Endothelial cell of umbilical vein (primary cell): ENCODE data around the gene TRIM17. TPM values are rescaled to one million over a fixed set of nuclear protein-coding genes. Genes with fewer than 3 reads are reported as not detected.

Source experiments
- BruUV-seq: library from RNA; stranded (reverse); fragments of 400-500 nt; replicated peaks from 2 replicates; lab custom pipeline; 2021; lab: Mats Ljungman, UMichigan
- CTCF ChIA-PET: fragments of 300-600, 350-600 bp; sonication (Branson Sonifier 250); formaldehyde crosslinking; loops from one replicate; lab custom pipeline; 2021; ENCODE audit warnings: antibody characterized with exemption, inconsistent platforms; lab: Charles Lee
- POLR2A ChIA-PET: fragments of 300-600, 350-600 bp; sonication (Branson Sonifier 250); formaldehyde crosslinking; loops from one replicate; lab custom pipeline; 2021; ENCODE audit warnings: antibody characterized with exemption, inconsistent platforms; lab: Charles Lee
- DNase-seq: peaks from one replicate; pipeline ENCODE4 v3.0.0-alpha.2; 2011; ENCODE audit warnings: low read depth, low spot score
- FAIRE-seq: peaks from 2 replicates; lab custom pipeline; 2011; peaks lifted over from hg19 to GRCh38; lab: Jason Lieb, UNC
- H2AFZ ChIP-seq: 2 replicates; pipeline ENCODE4 v1.6.0; 2012; ENCODE audit warnings: low read depth, low read length, control low read depth, inconsistent platforms
- H3K27ac ChIP-seq: 2 replicates; pipeline ENCODE4 v1.5.1; 2011; ENCODE audit warnings: low read depth, mild to moderate bottlenecking, control low read depth, low read length, moderate library complexity; ENCODE audit not compliant: insufficient read depth
- H3K27me3 ChIP-seq, 2 experiments: 2 replicates each; pipeline versions ENCODE4 v1.6.0 to v1.6.1; 2011; ENCODE audit warnings: low read length in 2 of 2, mixed read lengths in 1 of 2; ENCODE audit not compliant: control insufficient read depth in 2 of 2, insufficient read depth in 2 of 2
- H3K36me3 ChIP-seq, 2 experiments: 2 replicates in 1 of 2; 3 replicates in 1 of 2; pipeline ENCODE4 v1.5.1; 2011; ENCODE audit warnings: low read length in 2 of 2, mild to moderate bottlenecking in 1 of 2, moderate library complexity in 1 of 2; ENCODE audit not compliant: control insufficient read depth in 2 of 2, insufficient read depth in 2 of 2; ENCODE audit errors: extremely low read depth in 1 of 2
- H3K4me1 ChIP-seq: 3 replicates; pipeline ENCODE4 v1.5.1; 2011; ENCODE audit warnings: mild to moderate bottlenecking, low read length; ENCODE audit not compliant: control insufficient read depth, insufficient read depth; ENCODE audit errors: extremely low read depth
- H3K4me2 ChIP-seq: 2 replicates; pipeline ENCODE4 v1.6.1; 2011; ENCODE audit warnings: low read length, control low read depth, mixed read lengths; ENCODE audit not compliant: insufficient read depth
- H3K4me3 ChIP-seq, 3 experiments: fragments of 200-600 bp in 1 of 3; sonication (generic), shearing (Covaris generic) in 1 of 3; replicated peaks in 1 of 3; 2 replicates each; pipeline ENCODE4 v1.5.1; 2011 to 2016; ENCODE audit warnings: control low read depth in 3 of 3, low read length in 3 of 3, mild to moderate bottlenecking in 2 of 3, inconsistent platforms in 1 of 3, low read depth in 1 of 3, moderate library complexity in 1 of 3; ENCODE audit not compliant: insufficient read depth in 1 of 3
- H3K79me2 ChIP-seq: 2 replicates; pipeline ENCODE4 v1.6.0; 2012; ENCODE audit warnings: low read length, inconsistent platforms; ENCODE audit not compliant: control insufficient read depth, insufficient read depth
- H3K9ac ChIP-seq: replicated peaks from 2 replicates; pipeline ENCODE3; 2011; ENCODE audit warnings: low read length, control low read depth; ENCODE audit not compliant: insufficient read depth; ENCODE audit errors: extremely low read depth
- H3K9me1 ChIP-seq: replicated peaks from 3 replicates; pipeline ENCODE4 v1.6.0; 2011; ENCODE audit warnings: mild to moderate bottlenecking, low read length; ENCODE audit not compliant: control insufficient read depth, insufficient read depth; ENCODE audit errors: extremely low read depth
- H3K9me3 ChIP-seq: replicated peaks from 2 replicates; pipeline ENCODE4 v1.5.1; 2012; ENCODE audit warnings: low read length, inconsistent platforms; ENCODE audit not compliant: control insufficient read depth, insufficient read depth
- H4K20me1 ChIP-seq: replicated peaks from 2 replicates; pipeline ENCODE3; 2011; ENCODE audit warnings: mild to moderate bottlenecking, low read length; ENCODE audit not compliant: control insufficient read depth, insufficient read depth; ENCODE audit errors: extremely low read depth
- EZH2 ChIP-seq: IDR thresholded peaks from 2 replicates; pipeline ENCODE4 v1.6.1; 2012; ENCODE audit warnings: borderline replicate concordance, low read depth, mild to moderate bottlenecking, moderate library complexity, low read length, inconsistent platforms; ENCODE audit not compliant: severe bottlenecking
- FOS ChIP-seq: IDR thresholded peaks from 2 replicates; pipeline ENCODE4 v1.6.1; 2011; ENCODE audit warnings: mild to moderate bottlenecking, low read length, moderate library complexity, borderline replicate concordance; ENCODE audit not compliant: insufficient read depth
- GATA2 ChIP-seq: IDR thresholded peaks from 2 replicates; pipeline ENCODE4 v1.7.0; 2011; ENCODE audit warnings: low read depth, mild to moderate bottlenecking, moderate library complexity, mixed read lengths, low read length; ENCODE audit not compliant: insufficient read length, insufficient read depth
- JUN ChIP-seq: IDR thresholded peaks from 2 replicates; pipeline ENCODE4 v1.6.1; 2011; ENCODE audit warnings: borderline replicate concordance, low read depth; ENCODE audit not compliant: insufficient read length, insufficient read depth
- MAX ChIP-seq: IDR thresholded peaks from 2 replicates; pipeline ENCODE4 v1.6.1; 2011; ENCODE audit not compliant: insufficient read depth, insufficient read length
- MYC ChIP-seq: IDR thresholded peaks from one replicate; pipeline ENCODE4 v1.6.1; 2011; ENCODE audit warnings: mild to moderate bottlenecking, low read depth, low read length
- POLR2A ChIP-seq: IDR thresholded peaks from 2 replicates; pipeline ENCODE4 v1.6.1; 2012; ENCODE audit warnings: low read depth, mild to moderate bottlenecking, control low read depth, low read length
- POLR2AphosphoS5 ChIP-seq: IDR thresholded peaks from 2 replicates; pipeline ENCODE4 v1.6.1; 2012; ENCODE audit warnings: low read depth, mild to moderate bottlenecking, control low read depth, low read length, moderate library complexity; ENCODE audit not compliant: insufficient read depth
- dilution Hi-C: fragments of 300-500 bp; cut with MboI; formaldehyde crosslinking; loops from one replicate; pipeline ENCODE4 v1.15.0; 2019; ENCODE audit warnings: low sequenced_read_pairs; ENCODE audit not compliant: extremely low pct_ligation_motif_present
- intact Hi-C: fragments of 100-400 bp; cut with micrococcal nuclease; formaldehyde crosslinking; loops from one replicate; pipeline ENCODE4 v1.10.0; 2022
- polyA plus RNA-seq, 4 experiments: library from polyadenylated mRNA; depleted of rRNA in 3 of 4; stranded (reverse) in 3 of 4; unstranded in 1 of 4; fragments of >200 nt; gene quantifications; 2 replicates each; pipeline versions ENCODE4 v1.2.1 to v1.2.3, GENCODE V29; 2011 to 2012; ENCODE audit warnings: missing spikeins in 1 of 4
- total RNA-seq: library from RNA; stranded (reverse); gene quantifications from 2 replicates; pipeline ENCODE4 v1.2.3, GENCODE V29; 2021
- TF ChIP-seq, protein P1 (sequence below), 2 donors: IDR thresholded peaks; 1 replicate in 1 of 2; 2 replicates in 1 of 2; pipeline ENCODE4 v1.5.1; 2011; ENCODE audit warnings: low read length in 2 of 2, mild to moderate bottlenecking in 2 of 2, moderate library complexity in 2 of 2, control low read depth in 1 of 2, inconsistent platforms in 1 of 2, low read depth in 1 of 2; ENCODE audit not compliant: insufficient read depth in 1 of 2; ENCODE audit errors: extremely low read depth in 1 of 2

Gene TRIM17
- total and polyA plus RNA-seq, 2 donors (not counting 3 experiments of a cell fraction or from before 2014, with no cell fraction given): not detected

GRCh38 chr1:228448372-228448771 lies 31.7 kb upstream of the TRIM17 start:
- H3K9me3 ChIP-seq: no peaks in the 10 kb centered on the region
- no peaks in the 10 kb centered on the region for H3K4me1 ChIP-seq
- H3K27me3 ChIP-seq: peaks cover 21 to 28% of the 10 kb centered on the region in 2 experiments
- ChIA-PET CTCF (interaction anchor here (0.6 kb wide), 2 partner anchors 11 to 66 kb away, joined by 3 read pairs; no protein-coding TSS in a partner anchor), POLR2A (no interaction called here)
- dilution Hi-C loops (no loop called here), intact Hi-C loops (no loop called here)
- no peaks in the 10 kb centered on the region for H3K9me1 ChIP-seq
- H3K79me2 ChIP-seq: no peaks in the 10 kb centered on the region
- H3K4me2 ChIP-seq: no peak overlapping the region
- H2AFZ ChIP-seq: no peak overlapping the region
- H3K9ac ChIP-seq: no peak overlapping the region
- DNase-seq (no peak), FAIRE-seq (no peak)
- H3K27ac ChIP-seq: no peak overlapping the region
- BruUV-seq: no TSS peak
- no peaks in the 10 kb centered on the region for H3K36me3 ChIP-seq
- TF ChIP-seq JUN: no peak
- no peak for TF ChIP-seq EZH2
- no peak for TF ChIP-seq POLR2AphosphoS5
- TF ChIP-seq MAX: no peak
- TF ChIP-seq, protein P1, sequence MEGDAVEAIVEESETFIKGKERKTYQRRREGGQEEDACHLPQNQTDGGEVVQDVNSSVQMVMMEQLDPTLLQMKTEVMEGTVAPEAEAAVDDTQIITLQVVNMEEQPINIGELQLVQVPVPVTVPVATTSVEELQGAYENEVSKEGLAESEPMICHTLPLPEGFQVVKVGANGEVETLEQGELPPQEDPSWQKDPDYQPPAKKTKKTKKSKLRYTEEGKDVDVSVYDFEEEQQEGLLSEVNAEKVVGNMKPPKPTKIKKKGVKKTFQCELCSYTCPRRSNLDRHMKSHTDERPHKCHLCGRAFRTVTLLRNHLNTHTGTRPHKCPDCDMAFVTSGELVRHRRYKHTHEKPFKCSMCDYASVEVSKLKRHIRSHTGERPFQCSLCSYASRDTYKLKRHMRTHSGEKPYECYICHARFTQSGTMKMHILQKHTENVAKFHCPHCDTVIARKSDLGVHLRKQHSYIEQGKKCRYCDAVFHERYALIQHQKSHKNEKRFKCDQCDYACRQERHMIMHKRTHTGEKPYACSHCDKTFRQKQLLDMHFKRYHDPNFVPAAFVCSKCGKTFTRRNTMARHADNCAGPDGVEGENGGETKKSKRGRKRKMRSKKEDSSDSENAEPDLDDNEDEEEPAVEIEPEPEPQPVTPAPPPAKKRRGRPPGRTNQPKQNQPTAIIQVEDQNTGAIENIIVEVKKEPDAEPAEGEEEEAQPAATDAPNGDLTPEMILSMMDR (IDR thresholded peaks at IDR 0.05; ENCODE audit: extremely low read depth in 1 of 2, insufficient read depth in 1 of 2, low read depth in 1 of 2, low read length in 2 of 2): no peak
- TF ChIP-seq FOS: no peak
- no peak for TF ChIP-seq POLR2A
- no peak for TF ChIP-seq MYC
- no peak for TF ChIP-seq GATA2
- H3K4me3 ChIP-seq: no peak overlapping the region
- no peaks in the 10 kb centered on the region for H4K20me1 ChIP-seq
